ENCODE data around the gene DLX3.

DNA sequence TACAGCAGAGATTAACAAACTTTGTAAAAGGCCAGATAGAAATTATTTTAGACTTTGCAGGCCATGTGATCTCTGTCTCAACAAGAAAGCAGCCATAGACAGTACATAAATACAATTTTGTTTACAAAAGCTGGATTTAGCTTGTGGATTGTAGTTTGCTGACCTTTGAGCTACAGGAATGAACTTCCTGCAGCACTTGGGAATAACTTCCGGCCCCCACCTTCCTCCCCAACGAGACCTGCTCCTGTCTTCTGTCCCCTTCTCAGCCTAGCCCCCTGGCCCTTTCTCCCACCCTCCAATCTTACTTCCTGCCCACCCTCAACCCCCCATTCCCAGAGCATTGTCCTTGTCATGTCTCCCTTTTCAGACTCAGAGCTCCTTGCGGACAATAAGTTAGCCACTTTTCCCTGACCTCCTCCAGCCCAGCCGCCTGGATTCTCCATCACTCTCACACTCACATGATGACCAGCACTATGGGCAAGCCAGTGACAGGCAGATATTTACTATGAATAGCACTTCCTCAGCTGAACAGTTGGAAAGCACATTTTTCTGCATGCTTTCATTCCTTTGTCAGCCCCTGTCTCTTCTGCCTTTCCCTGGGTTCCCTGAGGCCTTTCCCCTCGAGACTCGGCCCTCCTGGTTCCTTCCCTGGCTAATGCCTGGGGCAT, 27.6 kb upstream of the DLX3 start:
- no peak for TF ChIP-seq EP300 (IDR thresholded peaks at IDR 0.05; ENCODE audit: borderline replicate concordance in 1 of 2, low read depth in 2 of 2, low read length in 2 of 2)
- no peak for TF ChIP-seq EZH2 (IDR thresholded peaks at IDR 0.05; ENCODE audit: low read depth, low read length, severe bottlenecking)
- TF ChIP-seq POLR2A (IDR thresholded peaks at IDR 0.05; ENCODE audit: control extremely low read depth in 1 of 2, low read depth in 2 of 2, low read length in 2 of 2): no peak
- TF ChIP-seq, protein P1, sequence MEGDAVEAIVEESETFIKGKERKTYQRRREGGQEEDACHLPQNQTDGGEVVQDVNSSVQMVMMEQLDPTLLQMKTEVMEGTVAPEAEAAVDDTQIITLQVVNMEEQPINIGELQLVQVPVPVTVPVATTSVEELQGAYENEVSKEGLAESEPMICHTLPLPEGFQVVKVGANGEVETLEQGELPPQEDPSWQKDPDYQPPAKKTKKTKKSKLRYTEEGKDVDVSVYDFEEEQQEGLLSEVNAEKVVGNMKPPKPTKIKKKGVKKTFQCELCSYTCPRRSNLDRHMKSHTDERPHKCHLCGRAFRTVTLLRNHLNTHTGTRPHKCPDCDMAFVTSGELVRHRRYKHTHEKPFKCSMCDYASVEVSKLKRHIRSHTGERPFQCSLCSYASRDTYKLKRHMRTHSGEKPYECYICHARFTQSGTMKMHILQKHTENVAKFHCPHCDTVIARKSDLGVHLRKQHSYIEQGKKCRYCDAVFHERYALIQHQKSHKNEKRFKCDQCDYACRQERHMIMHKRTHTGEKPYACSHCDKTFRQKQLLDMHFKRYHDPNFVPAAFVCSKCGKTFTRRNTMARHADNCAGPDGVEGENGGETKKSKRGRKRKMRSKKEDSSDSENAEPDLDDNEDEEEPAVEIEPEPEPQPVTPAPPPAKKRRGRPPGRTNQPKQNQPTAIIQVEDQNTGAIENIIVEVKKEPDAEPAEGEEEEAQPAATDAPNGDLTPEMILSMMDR (IDR thresholded peaks at IDR 0.05; ENCODE audit: control extremely low read depth in 1 of 3, insufficient read depth in 1 of 3, low read depth in 1 of 3, low read length in 3 of 3): no peak
- no peak for TF ChIP-seq RAD21 (IDR thresholded peaks at IDR 0.05 in 1 of 2, conservative IDR thresholded peaks at IDR 0.05 in 1 of 2; ENCODE audit: low read depth in 2 of 2, low read length in 2 of 2)
- TF ChIP-seq POLR2AphosphoS5 (IDR thresholded peaks at IDR 0.05; ENCODE audit: low read depth, low read length): no peak
- no peak for TF ChIP-seq EGR1 (IDR thresholded peaks at IDR 0.05; ENCODE audit: borderline replicate concordance, low read depth, low read length)
- TF ChIP-seq GTF2F1 (IDR thresholded peaks at IDR 0.05; ENCODE audit: borderline replicate concordance, low read depth, low read length): no peak
- TF ChIP-seq YY1 (IDR thresholded peaks at IDR 0.05; ENCODE audit: low read depth, low read length): no peak
- TF ChIP-seq TBP (IDR thresholded peaks at IDR 0.05; ENCODE audit: low read depth, low read length): no peak
